Placental epithelial cell (primary cell): Measurements from ENCODE around the gene PPY. TPM values are rescaled to one million over a fixed set of nuclear protein-coding genes. Genes with fewer than 3 reads are reported as not detected.

Experiments
- total RNA-seq: library from RNA; depleted of rRNA; stranded (reverse); fragments of >200 nt; gene quantifications from 2 replicates; pipeline ENCODE4 v1.2.3, GENCODE V29; 2012

The PPY gene
- not detected in 2 replicates for total RNA-seq

DNA sequence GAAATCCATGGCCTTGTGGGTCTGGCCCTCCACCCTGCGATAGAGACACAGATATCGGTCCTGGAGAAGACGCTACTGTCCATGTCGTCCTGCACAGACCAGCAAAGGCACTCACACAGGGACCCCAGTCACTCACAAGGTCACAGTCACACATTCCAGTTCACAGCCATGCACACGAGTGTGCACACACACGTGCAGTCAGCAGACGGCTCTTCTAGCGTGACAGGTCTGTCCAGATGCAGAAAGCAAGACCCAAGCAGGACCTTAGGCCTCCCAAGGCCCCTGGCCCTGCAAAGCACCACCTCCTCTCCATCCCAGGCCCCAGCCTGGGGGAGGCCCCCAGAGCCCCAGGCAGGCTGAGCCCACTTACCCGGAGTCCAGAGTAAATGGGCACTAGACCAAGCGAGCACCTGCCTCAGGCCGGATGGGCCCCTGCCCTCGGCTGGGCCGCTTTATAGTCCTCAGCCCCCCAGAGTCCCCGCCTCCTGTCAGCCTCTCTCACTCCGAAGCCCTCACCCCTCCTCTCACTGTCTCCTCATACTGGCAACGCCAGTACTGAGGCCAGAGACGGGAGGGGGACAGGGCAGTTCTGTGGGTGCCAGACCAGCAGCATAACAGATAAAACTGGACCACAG lies at the start of gene PPY:
PPY (minus strand) TSS at position 426 of the 635 bp plus-strand sequence. CDS start 822 bp downstream, outside the sequence.

GRCh38 chr17:43953746-43954145 lies 11.5 kb upstream of the PPY start, which contains the start of gene PYY:
Gene PYY (minus strand): TSS chr17:43953940. CDS start chr17:43953483, 457 bp downstream.

GRCh38 chr17:43907425-43907981 lies 34.8 kb downstream of the PPY start, which contains the start of gene MPP2:
Gene MPP2 (minus strand): TSS chr17:43907536. CDS start chr17:43904460, 3,076 bp downstream.

Other genes with a start within 250 kb of the PPY start
- gene SOST, start 183.7 kb downstream of the PPY start, total RNA-seq: not detected in 2 replicates
- gene DUSP3, start 163.5 kb downstream of the PPY start, total RNA-seq: 38.5 and 58.7 TPM in 2 replicates
- not detected in 2 replicates for gene CFAP97D1, start 162.0 kb downstream of the PPY start, total RNA-seq
- gene MPP3, start 109.3 kb downstream of the PPY start, total RNA-seq: 10.6 and 11.4 TPM in 2 replicates
- gene CD300LG, start 95.3 kb downstream of the PPY start, total RNA-seq: not detected in 2 replicates
- gene MPP2, start 34.9 kb downstream of the PPY start, total RNA-seq: 0.43 and 0.79 TPM in 2 replicates
- gene PYY, start 11.5 kb upstream of the PPY start, total RNA-seq: not detected in 2 replicates
- 2.4 and 2.5 TPM in 2 replicates for gene NAGS, start 62.1 kb upstream of the PPY start, total RNA-seq
- gene TMEM101, start 72.5 kb upstream of the PPY start, total RNA-seq: 60.3 and 125 TPM in 2 replicates
- gene LSM12, start 124.2 kb upstream of the PPY start, total RNA-seq: 20.8 and 50.0 TPM in 2 replicates
- 11.8 and 24.2 TPM in 2 replicates for gene G6PC3, start 128.3 kb upstream of the PPY start, total RNA-seq
- 27.3 and 35.7 TPM in 2 replicates for gene HDAC5, start 181.2 kb upstream of the PPY start, total RNA-seq
- gene HROB, start 199.5 kb upstream of the PPY start, total RNA-seq: 1.5 and 1.6 TPM in 2 replicates
- 0.11 TPM in 1 of 2 replicates, not detected in the other for gene ASB16, start 228.2 kb upstream of the PPY start, total RNA-seq
- 34.3 and 44.4 TPM in 2 replicates for gene TMUB2, start 244.5 kb upstream of the PPY start, total RNA-seq